DMS79 treated with DMSO at 0.1 percent for 48 hours (cell line): ENCODE results near the gene PUS7.
"Not testable (repeated sequence)": the region's sequence is repeated elsewhere in the genome, so short reads cannot be mapped to it uniquely, and the experiment has no call there.

ENCODE experiments used
- DNase-seq: peaks from one replicate; lab custom pipeline; 2025; lab: John Stamatoyannopoulos, UW

The PUS7 gene, protein sequence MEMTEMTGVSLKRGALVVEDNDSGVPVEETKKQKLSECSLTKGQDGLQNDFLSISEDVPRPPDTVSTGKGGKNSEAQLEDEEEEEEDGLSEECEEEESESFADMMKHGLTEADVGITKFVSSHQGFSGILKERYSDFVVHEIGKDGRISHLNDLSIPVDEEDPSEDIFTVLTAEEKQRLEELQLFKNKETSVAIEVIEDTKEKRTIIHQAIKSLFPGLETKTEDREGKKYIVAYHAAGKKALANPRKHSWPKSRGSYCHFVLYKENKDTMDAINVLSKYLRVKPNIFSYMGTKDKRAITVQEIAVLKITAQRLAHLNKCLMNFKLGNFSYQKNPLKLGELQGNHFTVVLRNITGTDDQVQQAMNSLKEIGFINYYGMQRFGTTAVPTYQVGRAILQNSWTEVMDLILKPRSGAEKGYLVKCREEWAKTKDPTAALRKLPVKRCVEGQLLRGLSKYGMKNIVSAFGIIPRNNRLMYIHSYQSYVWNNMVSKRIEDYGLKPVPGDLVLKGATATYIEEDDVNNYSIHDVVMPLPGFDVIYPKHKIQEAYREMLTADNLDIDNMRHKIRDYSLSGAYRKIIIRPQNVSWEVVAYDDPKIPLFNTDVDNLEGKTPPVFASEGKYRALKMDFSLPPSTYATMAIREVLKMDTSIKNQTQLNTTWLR

DNA sequence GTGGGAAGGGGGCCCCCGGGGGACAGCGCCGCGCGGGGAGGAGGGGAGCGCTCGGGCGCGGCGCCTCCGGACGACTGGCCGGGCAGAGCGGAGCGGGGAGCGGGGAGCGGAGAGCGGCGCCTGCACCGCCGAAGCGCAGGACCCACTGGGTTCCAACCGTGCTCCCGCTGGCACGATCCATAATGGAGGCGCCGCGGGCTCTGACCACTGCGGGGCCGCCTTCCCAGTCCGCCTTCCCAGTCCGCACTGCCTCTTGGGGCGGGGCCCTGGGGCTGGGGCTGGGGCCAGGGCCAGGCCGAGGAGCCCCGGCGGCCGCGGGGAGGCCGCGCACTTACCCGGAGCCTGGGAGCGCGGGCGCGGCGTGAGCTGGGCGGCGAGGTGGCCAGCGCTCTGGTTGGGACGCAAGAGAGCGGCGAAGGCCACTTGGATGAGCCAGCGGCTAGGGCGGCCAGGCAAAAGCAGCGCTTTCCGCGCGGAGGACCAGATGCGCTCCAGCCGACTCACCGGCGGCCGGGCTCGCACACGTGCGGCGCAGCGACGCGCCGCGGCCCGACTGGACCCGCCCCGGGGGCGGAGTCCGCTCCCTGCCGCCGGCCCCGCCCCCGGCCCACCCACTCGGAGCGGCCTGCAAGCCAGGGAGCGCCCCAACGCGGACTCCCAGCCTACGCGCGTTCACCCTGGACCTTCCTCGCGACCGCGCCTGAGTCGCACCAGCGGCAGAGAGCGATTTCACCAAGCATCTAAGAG, at the start of gene PUS7:
Gene PUS7, minus strand, starts transcription at position 555 of the 747 bp plus-strand sequence. CDS start 13,759 bp downstream, outside the sequence.
- peak; percentile 75 for DNase-seq

GRCh38 chr7:105567821-105568220, 45.8 kb upstream of the PUS7 start:
- no peak for DNase-seq

GRCh38 chr7:105567024-105567423, 45.0 kb upstream of the PUS7 start:
- DNase-seq, result no peak

DNA sequence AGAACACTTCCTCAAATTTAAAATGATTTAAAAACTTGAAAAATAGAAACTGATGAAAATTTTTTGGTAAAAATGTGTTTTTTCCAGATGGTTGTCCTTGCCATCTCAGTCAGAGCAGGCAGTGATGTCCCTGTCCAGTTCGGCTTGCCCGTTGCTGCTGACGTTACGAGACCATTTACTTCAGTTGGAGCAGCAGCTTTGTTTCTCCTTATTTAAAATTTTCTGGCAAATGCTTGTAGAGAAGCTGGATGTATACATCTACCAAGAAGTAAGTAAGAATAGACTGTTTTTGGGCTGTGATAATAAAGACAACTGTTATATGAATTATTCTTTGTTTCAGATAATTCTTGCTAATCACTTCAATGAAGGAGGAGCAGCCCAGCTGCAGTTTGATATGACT, 43.1 kb upstream of the PUS7 start:
- no peak for DNase-seq

GRCh38 chr7:105559926-105560325, 37.9 kb upstream of the PUS7 start:
- no peak for DNase-seq

DNA sequence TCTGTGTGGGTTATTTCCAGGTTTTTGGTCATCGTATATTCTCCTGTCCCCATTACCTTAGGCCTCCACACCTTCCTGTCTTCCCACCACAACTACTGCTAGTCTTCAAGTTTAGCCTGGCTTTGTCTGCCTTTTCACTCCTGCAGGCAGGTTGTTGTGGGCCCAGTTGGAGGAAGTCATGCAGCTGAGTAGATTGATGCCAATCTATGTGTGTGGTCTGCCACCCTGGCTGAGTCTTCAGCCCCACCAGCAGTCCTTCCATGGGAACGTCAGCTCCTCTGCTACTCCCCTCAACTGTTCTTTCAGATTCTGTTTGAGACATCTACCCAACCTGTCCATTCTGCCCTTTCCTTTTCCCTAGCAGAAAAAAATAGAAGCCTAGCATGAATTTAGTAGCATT, 16.3 kb upstream of the PUS7 start:
- no peak for DNase-seq

- DNase-seq, result no peak
Observed at GRCh38 chr7:105532709-105533460, 10.8 kb upstream of the PUS7 start.

DNA sequence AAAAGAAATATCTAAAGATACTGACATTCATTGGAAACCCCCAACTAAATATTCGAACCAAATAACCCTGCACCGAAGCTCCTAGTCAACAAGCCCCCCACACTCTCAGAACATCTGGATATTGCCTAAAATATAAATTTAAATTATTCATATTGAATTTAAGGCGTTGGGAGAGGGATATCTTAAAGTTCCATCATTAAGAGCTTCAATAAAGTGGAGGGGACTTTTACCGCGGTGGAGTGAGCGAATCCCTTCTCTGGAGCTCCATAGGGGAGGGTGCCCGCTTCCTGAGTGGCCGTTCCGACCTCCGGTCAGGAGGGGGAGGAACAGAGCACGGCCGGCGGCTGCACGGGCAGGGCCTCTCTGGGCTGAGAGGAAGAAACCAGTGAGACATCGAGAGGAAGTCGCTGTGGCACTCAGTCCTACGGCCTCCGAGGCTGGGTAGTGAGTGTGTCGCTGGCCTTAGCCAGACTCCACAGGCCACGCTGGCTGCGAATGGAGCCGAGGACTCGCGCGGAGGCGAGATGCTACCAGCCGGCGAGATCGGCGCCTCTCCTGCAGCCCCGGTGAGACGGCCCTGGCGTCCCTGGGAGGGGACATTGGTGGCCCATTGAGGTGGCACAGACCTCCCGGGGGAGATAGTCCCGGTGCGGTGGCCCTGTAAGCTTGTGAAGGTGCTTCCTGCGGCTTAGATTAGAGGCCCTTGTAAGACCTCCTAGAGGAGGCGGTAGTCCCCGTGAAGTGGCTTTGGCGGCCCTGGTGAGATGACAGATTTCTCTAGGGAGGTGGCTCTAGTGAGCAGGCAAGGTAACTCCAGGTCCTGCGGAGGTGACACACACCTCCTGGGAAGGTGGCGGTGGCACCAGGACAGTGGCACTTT, 10.0 kb upstream of the PUS7 start, which contains the start of gene RINT1:
Gene RINT1, plus strand, starts transcription at position 410 of the 880 bp plus-strand sequence. Its CDS starts 115 bp downstream, at position 525.
- peak; percentile 83 for DNase-seq

DNA sequence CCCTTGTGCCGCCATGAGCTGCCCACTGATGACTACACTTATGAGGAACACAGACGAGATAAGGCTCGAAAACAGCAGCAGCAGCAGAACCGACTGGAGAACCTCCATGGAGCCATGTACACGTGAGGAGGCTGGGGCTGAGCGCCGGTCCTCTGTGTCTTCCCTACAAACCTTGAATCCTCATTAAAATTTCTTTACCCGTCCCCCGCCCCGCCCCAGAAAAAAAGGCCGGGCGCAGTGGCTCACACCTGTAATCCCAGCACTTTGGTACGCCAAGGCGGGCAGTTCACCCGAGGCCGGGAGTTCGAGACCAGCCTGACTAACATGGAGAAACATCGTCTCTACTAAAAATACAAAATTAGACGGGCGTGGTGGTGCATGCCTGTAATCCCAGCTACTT, 8.5 kb upstream of the PUS7 start:
- no peak for DNase-seq

DNA sequence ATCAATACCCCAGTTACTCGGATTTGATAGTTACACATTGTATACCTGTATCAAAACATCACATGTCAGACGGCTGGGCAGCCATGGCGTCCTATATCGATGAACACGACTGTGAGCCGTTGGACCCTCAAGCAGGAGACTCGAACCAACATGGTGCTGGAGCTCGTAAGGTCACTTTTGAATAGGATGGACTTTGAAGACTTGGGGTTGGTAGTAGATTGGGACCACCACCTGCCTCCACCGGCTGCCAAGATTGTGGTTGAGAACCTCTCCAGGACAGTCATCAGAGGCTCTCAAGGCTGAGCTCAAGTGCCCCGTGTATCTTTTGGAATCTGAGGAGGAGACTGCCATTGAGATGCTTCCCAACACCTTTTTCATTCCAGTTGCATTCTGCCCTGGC, 8.1 kb upstream of the PUS7 start:
- DNase-seq, result no peak

- DNase-seq, result not testable (repeated sequence)
Observed at GRCh38 chr7:105527737-105528136, 5.7 kb upstream of the PUS7 start.

DNA sequence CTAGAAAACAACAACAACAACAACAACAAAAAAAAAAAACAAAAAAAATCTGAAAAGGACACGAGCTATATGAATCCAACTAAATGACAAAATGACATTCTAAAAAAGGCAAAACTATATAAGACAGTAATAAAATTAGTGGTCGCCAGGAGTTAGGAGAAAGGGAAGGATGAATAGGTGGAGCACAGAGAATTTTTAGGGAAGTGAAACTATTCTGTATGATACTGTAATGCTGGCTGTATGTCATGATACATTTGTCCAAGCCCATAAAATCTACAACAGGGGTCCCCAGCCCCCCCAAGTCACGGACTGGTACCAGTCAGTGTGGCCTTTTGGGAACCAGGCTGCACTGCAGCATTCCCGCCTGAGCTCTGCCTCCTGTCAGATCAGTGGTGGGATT, 2.8 kb upstream of the PUS7 start:
- no peak for DNase-seq

GRCh38 chr7:105524423-105524822, 2.4 kb upstream of the PUS7 start:
- DNase-seq, result not testable (repeated sequence)

- DNase-seq, result peak; percentile 75
Observed at GRCh38 chr7:105521027-105521716, 899 bp downstream of the PUS7 start.

GRCh38 chr7:105520620-105521019, 1.5 kb downstream of the PUS7 start:
- not testable (repeated sequence) for DNase-seq

GRCh38 chr7:105519353-105519752, 2.7 kb downstream of the PUS7 start:
- no peak for DNase-seq

- not testable (repeated sequence) for DNase-seq
Observed at GRCh38 chr7:105515610-105516009, 6.5 kb downstream of the PUS7 start.

DNA sequence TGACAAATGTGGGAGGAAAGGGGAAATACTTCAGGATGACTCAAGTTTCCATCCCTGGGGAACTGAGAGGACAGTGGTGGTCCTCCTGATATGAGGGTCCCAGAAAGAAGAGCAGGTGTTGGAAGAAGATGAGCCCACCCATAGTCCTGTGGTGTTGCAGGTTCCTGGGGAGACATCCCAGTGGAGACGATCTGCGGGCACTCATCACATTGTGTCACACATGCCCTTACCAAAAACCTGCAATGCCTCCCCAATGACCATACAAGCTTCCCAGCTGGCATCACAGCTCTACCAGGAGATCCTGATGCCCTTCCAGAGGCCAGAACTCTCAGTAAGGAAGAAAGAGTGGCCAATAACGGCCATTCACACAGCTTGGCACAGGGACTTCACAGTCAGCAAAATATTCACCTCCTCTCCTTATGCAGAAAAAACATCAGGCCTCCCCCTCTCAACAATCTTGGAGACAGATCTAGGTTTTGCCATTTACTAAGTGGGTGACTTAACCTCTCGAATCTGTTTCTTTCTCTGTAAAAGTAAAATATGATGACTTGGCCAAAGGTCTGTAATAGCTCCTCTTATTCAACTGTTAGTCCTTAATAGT, 9.0 kb downstream of the PUS7 start:
- no peak for DNase-seq

GRCh38 chr7:105512415-105512814, 9.7 kb downstream of the PUS7 start:
- DNase-seq, result no peak

DNA sequence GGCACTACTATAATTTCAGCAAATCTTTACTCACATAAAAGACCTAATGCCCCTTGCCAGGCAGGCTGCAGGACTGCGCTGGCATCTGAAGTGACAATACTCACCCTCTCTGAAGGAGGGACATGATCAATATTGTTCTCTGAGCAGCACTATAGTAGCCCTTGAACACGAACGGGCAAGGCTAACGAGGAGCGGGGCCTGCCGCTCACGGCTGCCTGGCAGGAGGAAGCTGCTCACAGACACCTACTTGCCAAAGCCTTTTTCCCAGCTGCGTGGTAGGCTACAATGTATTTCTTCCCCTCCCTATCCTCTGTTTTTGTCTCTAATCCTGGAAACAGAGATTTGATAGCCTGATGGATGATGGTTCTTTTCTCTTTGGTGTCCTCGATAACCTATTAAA, 19.9 kb downstream of the PUS7 start:
- no peak for DNase-seq
